ENCODE data around the gene EXTL2.
"Not testable (repeated sequence)": the region's sequence is repeated elsewhere in the genome, so short reads cannot be mapped to it uniquely, and the experiment has no call there.

EXTL2 gene

DNA sequence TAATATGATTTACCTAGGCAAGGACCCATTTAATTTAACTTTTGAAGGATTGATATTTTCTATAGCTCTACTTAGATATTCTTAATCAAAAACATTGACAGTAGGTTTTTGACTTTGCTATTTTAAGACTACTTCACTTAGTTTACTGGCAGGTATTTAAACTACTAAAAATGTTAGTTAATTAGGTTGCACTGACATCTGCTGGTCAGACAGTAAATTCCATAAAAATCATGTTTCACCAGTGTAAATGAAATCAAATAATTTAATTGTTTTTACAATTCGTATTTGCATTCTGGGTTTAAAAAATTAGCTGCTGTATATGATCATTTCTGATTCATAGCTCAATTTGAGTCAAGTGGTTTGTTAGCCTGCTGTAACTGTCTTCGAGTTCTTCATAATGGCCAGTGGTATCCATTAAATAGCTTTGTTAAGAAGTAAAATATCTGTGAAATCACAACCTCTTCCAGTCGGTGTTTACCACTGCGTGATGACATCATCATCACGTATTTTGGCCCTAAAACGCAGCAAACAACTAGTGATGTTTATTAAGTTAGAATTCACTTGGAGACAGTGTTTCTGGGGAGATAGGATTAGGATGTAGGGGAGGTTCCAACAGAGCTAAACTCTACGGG lies 26.2 kb downstream of the EXTL2 start:
- in situ Hi-C loops (cut with MboI; ENCODE audit: low sequenced_read_pairs, unreplicated experiment): loop anchor here (5.0 to 10.0 kb wide), 2 partner anchors 401 to 1064 kb away; no protein-coding TSS in a partner anchor
- DNase-seq (ENCODE audit: low spot score): no peak
- TF ChIP-seq, protein P1, sequence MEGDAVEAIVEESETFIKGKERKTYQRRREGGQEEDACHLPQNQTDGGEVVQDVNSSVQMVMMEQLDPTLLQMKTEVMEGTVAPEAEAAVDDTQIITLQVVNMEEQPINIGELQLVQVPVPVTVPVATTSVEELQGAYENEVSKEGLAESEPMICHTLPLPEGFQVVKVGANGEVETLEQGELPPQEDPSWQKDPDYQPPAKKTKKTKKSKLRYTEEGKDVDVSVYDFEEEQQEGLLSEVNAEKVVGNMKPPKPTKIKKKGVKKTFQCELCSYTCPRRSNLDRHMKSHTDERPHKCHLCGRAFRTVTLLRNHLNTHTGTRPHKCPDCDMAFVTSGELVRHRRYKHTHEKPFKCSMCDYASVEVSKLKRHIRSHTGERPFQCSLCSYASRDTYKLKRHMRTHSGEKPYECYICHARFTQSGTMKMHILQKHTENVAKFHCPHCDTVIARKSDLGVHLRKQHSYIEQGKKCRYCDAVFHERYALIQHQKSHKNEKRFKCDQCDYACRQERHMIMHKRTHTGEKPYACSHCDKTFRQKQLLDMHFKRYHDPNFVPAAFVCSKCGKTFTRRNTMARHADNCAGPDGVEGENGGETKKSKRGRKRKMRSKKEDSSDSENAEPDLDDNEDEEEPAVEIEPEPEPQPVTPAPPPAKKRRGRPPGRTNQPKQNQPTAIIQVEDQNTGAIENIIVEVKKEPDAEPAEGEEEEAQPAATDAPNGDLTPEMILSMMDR (IDR thresholded peaks at IDR 0.05; ENCODE audit: borderline replicate concordance, control extremely low read depth, extremely low read depth, insufficient read depth, missing control alignments): no peak

DNA sequence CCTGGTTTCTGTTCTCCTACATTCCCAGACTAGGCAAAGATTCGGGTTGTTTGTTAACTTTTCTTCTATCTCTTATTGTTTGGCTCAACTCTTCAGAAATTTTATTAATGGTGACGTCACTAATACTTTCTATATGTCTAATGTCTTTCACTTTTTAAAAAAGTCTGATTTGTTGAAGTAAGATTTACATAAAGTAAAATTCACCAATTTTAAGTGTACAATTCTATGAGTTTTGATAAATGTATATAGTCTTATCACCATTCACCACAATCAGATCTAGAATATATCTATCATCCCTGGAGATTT lies 27.8 kb downstream of the EXTL2 start:
- in situ Hi-C loops (cut with MboI; ENCODE audit: low sequenced_read_pairs, unreplicated experiment): loop anchor here (5.0 to 10.0 kb wide), 2 partner anchors 400 to 1062 kb away; no protein-coding TSS in a partner anchor
- TF ChIP-seq, protein P1 (IDR thresholded peaks at IDR 0.05; ENCODE audit: borderline replicate concordance, control extremely low read depth, extremely low read depth, insufficient read depth, missing control alignments): no peak
- no peak for DNase-seq (ENCODE audit: low spot score)

DNA sequence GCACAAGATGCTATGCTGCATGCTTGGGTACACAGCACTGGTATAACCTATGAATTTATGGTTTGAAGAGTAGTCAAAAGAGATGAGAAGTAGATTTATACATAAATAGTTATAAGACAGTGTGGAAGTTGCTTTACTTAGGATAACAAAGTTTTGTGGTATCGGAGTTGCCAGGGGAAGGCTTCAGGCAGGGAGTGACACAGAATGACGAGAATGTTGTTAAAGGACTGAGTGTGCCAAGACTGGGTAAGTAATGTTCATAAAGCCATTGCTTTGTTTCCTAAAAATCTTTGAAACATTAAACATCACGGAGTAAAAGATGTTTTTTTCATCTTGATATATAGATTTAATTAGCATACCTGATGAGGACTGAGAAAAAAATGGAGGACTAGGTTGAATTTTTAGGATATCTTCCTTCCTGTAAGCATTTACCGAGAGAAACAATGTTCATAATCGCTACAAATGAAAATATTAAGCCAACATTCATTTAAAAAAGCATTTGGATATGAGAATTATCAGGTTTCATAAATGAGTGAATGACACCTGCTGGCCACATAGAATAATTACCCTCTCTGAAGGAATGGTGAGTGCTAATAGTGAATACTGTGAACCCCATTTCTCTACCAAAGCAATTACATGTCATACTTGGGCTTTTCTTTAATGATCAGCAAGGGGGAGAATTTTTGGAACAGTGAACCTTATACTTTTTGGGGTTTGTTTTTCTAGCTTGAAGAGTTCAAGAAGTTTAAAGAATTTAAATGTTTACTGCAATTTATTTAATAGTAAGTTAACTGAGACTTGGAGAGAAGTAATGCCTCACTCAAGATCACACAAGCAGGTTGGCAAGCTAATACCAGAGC lies 28.4 kb downstream of the EXTL2 start:
- TF ChIP-seq, protein P1 (IDR thresholded peaks at IDR 0.05; ENCODE audit: borderline replicate concordance, control extremely low read depth, extremely low read depth, insufficient read depth, missing control alignments): no peak
- in situ Hi-C loops (cut with MboI; ENCODE audit: low sequenced_read_pairs, unreplicated experiment): loop anchor here (5.0 to 10.0 kb wide), 2 partner anchors 399 to 1061 kb away; no protein-coding TSS in a partner anchor
- peak; percentile 15 for DNase-seq (ENCODE audit: low spot score)

DNA sequence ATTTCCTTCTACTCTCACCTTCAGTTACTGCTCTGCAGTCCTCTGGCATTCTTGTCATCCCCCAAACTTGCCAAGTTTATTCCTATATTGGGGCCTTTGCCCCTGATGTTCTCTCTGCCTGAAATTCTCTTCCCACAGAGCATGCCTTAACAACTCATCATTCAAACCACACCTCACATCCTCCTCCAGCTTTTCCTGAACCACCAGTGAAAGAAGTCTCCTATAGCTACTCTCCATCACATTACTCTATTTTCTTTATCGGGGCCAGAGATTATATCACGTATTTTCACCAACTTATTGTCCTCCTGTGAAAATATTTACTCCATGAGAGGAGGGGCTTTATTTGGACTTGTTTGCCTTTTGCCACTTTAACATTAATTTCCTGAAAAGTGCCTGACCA lies 32.1 kb downstream of the EXTL2 start:
- in situ Hi-C loops (cut with MboI; ENCODE audit: low sequenced_read_pairs, unreplicated experiment): loop anchor here (10.0 kb wide), 1 partner anchor 1058 kb away; no protein-coding TSS in a partner anchor
- no peak for DNase-seq (ENCODE audit: low spot score)

DNA sequence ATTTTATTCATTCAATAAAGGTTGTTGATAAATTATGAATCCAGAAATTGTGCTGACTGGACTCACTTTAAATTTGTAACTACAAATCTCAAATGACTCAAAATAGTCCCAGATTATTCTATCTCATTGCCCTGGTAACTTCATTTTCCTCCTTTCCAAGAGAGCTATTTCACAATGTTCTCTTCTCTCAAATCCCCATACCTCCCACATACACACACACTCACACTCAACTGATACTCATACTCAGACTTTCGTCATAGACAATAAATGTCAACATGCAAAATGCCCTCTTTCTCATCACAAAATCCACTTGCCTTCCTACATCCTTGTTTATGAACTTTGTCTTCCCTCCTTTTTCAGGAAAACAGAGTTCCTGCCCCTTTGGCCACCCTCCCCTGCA lies 33.3 kb downstream of the EXTL2 start:
- DNase-seq (ENCODE audit: low spot score): no peak
- in situ Hi-C loops (cut with MboI; ENCODE audit: low sequenced_read_pairs, unreplicated experiment): loop anchor here (10.0 kb wide), 1 partner anchor 1057 kb away; no protein-coding TSS in a partner anchor
- TF ChIP-seq, protein P1 (IDR thresholded peaks at IDR 0.05; ENCODE audit: borderline replicate concordance, control extremely low read depth, extremely low read depth, insufficient read depth, missing control alignments): no peak

More for the DNA sequence above, 32.1 kb downstream of the EXTL2 start:
- TF ChIP-seq, protein P1 (IDR thresholded peaks at IDR 0.05; ENCODE audit: borderline replicate concordance, control extremely low read depth, extremely low read depth, insufficient read depth, missing control alignments): no peak

DNA sequence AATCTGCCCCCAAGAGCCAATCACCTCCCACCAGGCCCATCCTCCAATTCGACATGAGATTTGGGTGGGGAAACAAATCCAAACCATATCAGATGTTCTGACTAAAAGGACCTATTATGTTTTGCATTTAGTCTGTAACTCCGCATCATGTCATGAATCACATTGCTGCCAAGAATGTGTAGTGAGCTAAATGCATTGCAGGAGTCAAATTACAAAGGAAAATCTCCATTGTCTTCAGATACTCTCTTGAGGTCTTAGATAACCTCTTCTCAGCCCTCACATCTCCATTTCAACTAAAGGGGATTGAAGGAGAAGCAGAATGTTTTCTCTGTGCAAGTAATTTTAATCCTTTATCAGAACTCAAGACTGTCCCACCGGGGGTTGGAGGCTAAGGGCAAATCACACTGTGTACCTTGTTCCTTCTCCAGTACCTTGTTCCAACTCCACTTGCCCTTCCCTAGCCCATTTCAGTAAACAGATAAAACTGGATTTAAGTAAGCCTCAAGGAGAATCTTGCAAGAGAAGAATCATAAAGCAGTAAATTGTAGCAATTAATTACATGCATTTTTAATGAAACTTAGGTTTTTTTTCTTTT lies 34.1 kb downstream of the EXTL2 start:
- TF ChIP-seq, protein P1 (IDR thresholded peaks at IDR 0.05; ENCODE audit: borderline replicate concordance, control extremely low read depth, extremely low read depth, insufficient read depth, missing control alignments): no peak
- in situ Hi-C loops (cut with MboI; ENCODE audit: low sequenced_read_pairs, unreplicated experiment): loop anchor here (10.0 kb wide), 1 partner anchor 1056 kb away; no protein-coding TSS in a partner anchor
- no peak for DNase-seq (ENCODE audit: low spot score)

DNA sequence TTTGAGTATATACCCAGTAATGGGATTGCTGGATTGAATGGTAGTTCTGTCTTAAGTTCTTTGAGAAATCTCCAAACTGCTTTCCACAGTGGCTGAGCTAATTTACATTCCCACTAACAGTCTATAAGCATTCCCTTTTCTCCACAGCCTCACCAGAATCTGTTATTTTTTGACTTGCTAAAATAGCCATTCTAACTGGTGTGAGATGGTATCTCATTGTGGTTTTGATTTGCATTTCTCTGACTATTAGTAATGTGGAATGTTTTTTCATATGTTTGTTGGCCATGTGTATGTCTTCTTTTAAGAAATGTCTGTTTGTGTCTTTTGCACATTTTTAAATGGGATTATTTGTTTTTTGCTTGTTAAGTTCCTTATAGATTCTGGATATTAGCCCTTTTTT lies 39.5 kb downstream of the EXTL2 start:
- in situ Hi-C loops (cut with MboI; ENCODE audit: low sequenced_read_pairs, unreplicated experiment); DNase-seq (ENCODE audit: low spot score): not testable (repeated sequence)
